Muscle of leg (tissue), 16 donors: ENCODE data around the gene NUS1. TPM values are rescaled to one million over a fixed set of nuclear protein-coding genes. Genes with fewer than 3 reads are reported as not detected.
"Not testable (repeated sequence)": the region's sequence is repeated elsewhere in the genome, so short reads cannot be mapped to it uniquely, and the experiment has no call there.

ENCODE experiments used
- DNase-seq: peaks from one replicate; pipeline ENCODE4 v3.0.0; 2013
- H3K27ac ChIP-seq: one replicate; pipeline ENCODE4 v1.5.1; 2013; ENCODE audit warnings: mild to moderate bottlenecking, low read length, control low read depth
- H3K27me3 ChIP-seq: one replicate; pipeline ENCODE4 v1.6.1; 2013; ENCODE audit warnings: low read length; ENCODE audit not compliant: control insufficient read depth, insufficient read depth
- H3K36me3 ChIP-seq: one replicate; pipeline ENCODE4 v1.6.1; 2013; ENCODE audit warnings: low read length; ENCODE audit not compliant: control insufficient read depth, insufficient read depth
- H3K4me1 ChIP-seq: one replicate; pipeline ENCODE4 v1.6.1; 2013; ENCODE audit warnings: low read length; ENCODE audit not compliant: control insufficient read depth, insufficient read depth
- H3K4me3 ChIP-seq: one replicate; pipeline ENCODE4 v1.5.1; 2013; ENCODE audit warnings: low read length, control low read depth
- H3K9me3 ChIP-seq: replicated peaks from 2 replicates; pipeline ENCODE4 v1.6.1; 2013; ENCODE audit warnings: low read depth, low read length; ENCODE audit not compliant: control insufficient read depth
- WGBS: methylation state at CpG from one replicate; pipeline ENCODE4 v1.1.5; 2013; ENCODE audit warnings: missing lambda C conversion rate; ENCODE audit not compliant: insufficient coverage; 5-methylcytosine and 5-hydroxymethylcytosine counted together
- long read RNA-seq, 11 donors: transcript quantifications; one replicate each; lab custom pipeline, GENCODE V29; 2026
- polyA plus RNA-seq, 8 donors: library from polyadenylated mRNA; unstranded; fragments of 120-200 nt; gene quantifications; one replicate each; pipeline versions ENCODE4 v1.2.1 to v1.2.3, GENCODE V29; 2013; ENCODE audit warnings: inconsistent platforms in 1 of 8, low replicate concordance in 1 of 8; ENCODE audit not compliant: insufficient read length in 8 of 8, insufficient read depth in 1 of 8
- total RNA-seq: library from RNA; stranded (reverse); fragments of 120-200 nt; gene quantifications from one replicate; pipeline ENCODE4 v1.2.4, GENCODE V29; 2013

Gene NUS1
- total RNA-seq (8.8 TPM), polyA plus RNA-seq (10 to 100 TPM; 15.7 to 28.0 (median 19.3) TPM)
- long read RNA-seq, donor 1, full-length matches to known transcripts: 5 of 5 reads
- long read RNA-seq, donor 1, partial matches to known transcripts: 0 of 5 reads
- long read RNA-seq, donor 1, other reads (novel, unspliced or antisense): 0 of 5 reads
- long read RNA-seq, donor 2: 0 reads
- long read RNA-seq, donor 3, full-length matches to known transcripts: 8 of 8 reads
- long read RNA-seq, donor 3, partial matches to known transcripts: 0 of 8 reads
- long read RNA-seq, donor 3, other reads (novel, unspliced or antisense): 0 of 8 reads
- long read RNA-seq, donor 4, full-length matches to known transcripts: 5 of 5 reads
- long read RNA-seq, donor 4, partial matches to known transcripts: 0 of 5 reads
- long read RNA-seq, donor 4, other reads (novel, unspliced or antisense): 0 of 5 reads
- long read RNA-seq, donor 5, full-length matches to known transcripts: 8 of 8 reads
- long read RNA-seq, donor 5, partial matches to known transcripts: 0 of 8 reads
- long read RNA-seq, donor 5, other reads (novel, unspliced or antisense): 0 of 8 reads
- long read RNA-seq, donor 6, full-length matches to known transcripts: 7 of 7 reads
- long read RNA-seq, donor 6, partial matches to known transcripts: 0 of 7 reads
- long read RNA-seq, donor 6, other reads (novel, unspliced or antisense): 0 of 7 reads
- long read RNA-seq, donor 7, full-length matches to known transcripts: 7 of 7 reads
- long read RNA-seq, donor 7, partial matches to known transcripts: 0 of 7 reads
- long read RNA-seq, donor 7, other reads (novel, unspliced or antisense): 0 of 7 reads
- long read RNA-seq, donor 8, full-length matches to known transcripts: 5 of 5 reads
- long read RNA-seq, donor 8, partial matches to known transcripts: 0 of 5 reads
- long read RNA-seq, donor 8, other reads (novel, unspliced or antisense): 0 of 5 reads
- long read RNA-seq, donor 9, full-length matches to known transcripts: 3 of 3 reads
- long read RNA-seq, donor 9, partial matches to known transcripts: 0 of 3 reads
- long read RNA-seq, donor 9, other reads (novel, unspliced or antisense): 0 of 3 reads
- long read RNA-seq, donor 10, full-length matches to known transcripts: 7 of 7 reads
- long read RNA-seq, donor 10, partial matches to known transcripts: 0 of 7 reads
- long read RNA-seq, donor 10, other reads (novel, unspliced or antisense): 0 of 7 reads
- long read RNA-seq, donor 11, full-length matches to known transcripts: 9 of 24 reads
- long read RNA-seq, donor 11, partial matches to known transcripts: 15 of 24 reads
- long read RNA-seq, donor 11, other reads (novel, unspliced or antisense): 0 of 24 reads

GRCh38 chr6:117674991-117675657 lies at the start of gene NUS1:
NUS1 (plus strand) TSS chr6:117675469; CDS start chr6:117675671, 202 bp downstream.
- Histone ChIP-seq H3K4me1 (peaks cover 3% of the 10 kb centered on the region), H3K9me3 (no peaks in the 10 kb centered on the region), H3K4me3 (peak within 1 kb of the TSS; percentile 70), H3K36me3 (no peaks in the 10 kb centered on the region), H3K27me3 (no peaks in the 10 kb centered on the region), H3K27ac (no peak within 1 kb of the TSS)
- DNase-seq: peak; percentile 99
- WGBS: under 1% methylated on average over 43 of the region's 53 CpGs

GRCh38 chr6:117627533-117627932 lies 47.7 kb upstream of the NUS1 start:
- H3K4me1 ChIP-seq: no peaks in the 10 kb centered on the region
- H3K4me3 ChIP-seq: no peak overlapping the region
- no peaks in the 10 kb centered on the region for H3K36me3 ChIP-seq
- H3K27ac ChIP-seq: no peak overlapping the region
- no peak for DNase-seq
- peaks cover 12% of the 10 kb centered on the region for H3K9me3 ChIP-seq
- H3K27me3 ChIP-seq: no peaks in the 10 kb centered on the region

GRCh38 chr6:117629119-117629660 lies 46.1 kb upstream of the NUS1 start:
- no CpG with 5 or more reads among the region's 1 CpG for WGBS
- DNase-seq: no peak
- H3K27ac ChIP-seq: no peak overlapping the region
- H3K4me1 ChIP-seq: no peaks in the 10 kb centered on the region
- H3K27me3 ChIP-seq: no peaks in the 10 kb centered on the region
- H3K9me3 ChIP-seq: peaks cover 6% of the 10 kb centered on the region
- no peak overlapping the region for H3K4me3 ChIP-seq
- H3K36me3 ChIP-seq: no peaks in the 10 kb centered on the region

- Histone ChIP-seq H3K4me1 (no peaks in the 10 kb centered on the region), H3K27me3 (no peaks in the 10 kb centered on the region), H3K27ac (no peak overlapping the region), H3K36me3 (no peaks in the 10 kb centered on the region), H3K4me3 (no peak overlapping the region), H3K9me3 (no peaks in the 10 kb centered on the region)
- WGBS: no CpG with 5 or more reads among the region's 1 CpG
- DNase-seq: no peak
These were observed 37.5 kb upstream of the NUS1 start for GRCh38 chr6:117637770-117638169.

GRCh38 chr6:117642976-117643375 lies 32.3 kb upstream of the NUS1 start:
- no peak overlapping the region for H3K4me3 ChIP-seq

GRCh38 chr6:117651984-117652383 lies 23.3 kb upstream of the NUS1 start:
- WGBS: 100% methylated on average over 2 of the region's 3 CpGs
- DNase-seq: not testable (repeated sequence)

More at GRCh38 chr6:117642976-117643375, 32.3 kb upstream of the NUS1 start:
- Histone ChIP-seq H3K36me3 (no peaks in the 10 kb centered on the region), H3K4me1 (no peaks in the 10 kb centered on the region), H3K27me3 (no peaks in the 10 kb centered on the region), H3K9me3 (no peaks in the 10 kb centered on the region), H3K27ac (no peak overlapping the region)
- WGBS: no CpG with 5 or more reads among the region's 2 CpGs
- no peak for DNase-seq

GRCh38 chr6:117653949-117654348 lies 21.3 kb upstream of the NUS1 start:
- Histone ChIP-seq H3K9me3 (no peaks in the 10 kb centered on the region), H3K4me3 (no peak overlapping the region), H3K27me3 (no peaks in the 10 kb centered on the region), H3K4me1 (no peaks in the 10 kb centered on the region), H3K27ac (no peak overlapping the region), H3K36me3 (no peaks in the 10 kb centered on the region)
- WGBS: no CpG with 5 or more reads among the region's 2 CpGs
- DNase-seq: no peak

More at GRCh38 chr6:117651984-117652383, 23.3 kb upstream of the NUS1 start:
- not testable (repeated sequence) for H3K27me3 ChIP-seq, H3K36me3 ChIP-seq, H3K27ac ChIP-seq, H3K4me3 ChIP-seq, H3K4me1 ChIP-seq, H3K9me3 ChIP-seq

GRCh38 chr6:117655380-117655779 lies 19.9 kb upstream of the NUS1 start:
- Histone ChIP-seq H3K4me1 (no peaks in the 10 kb centered on the region), H3K27ac (no peak overlapping the region), H3K27me3 (no peaks in the 10 kb centered on the region), H3K36me3 (no peaks in the 10 kb centered on the region), H3K9me3 (no peaks in the 10 kb centered on the region), H3K4me3 (no peak overlapping the region)
- no peak for DNase-seq
- no CpG with 5 or more reads among the region's 2 CpGs for WGBS

GRCh38 chr6:117666881-117667280 lies 8.4 kb upstream of the NUS1 start:
- Histone ChIP-seq H3K4me1 (no peaks in the 10 kb centered on the region), H3K27me3 (no peaks in the 10 kb centered on the region), H3K36me3 (no peaks in the 10 kb centered on the region), H3K9me3 (no peaks in the 10 kb centered on the region), H3K27ac (no peak overlapping the region), H3K4me3 (no peak overlapping the region)
- no peak for DNase-seq
- no CpG with 5 or more reads among the region's 1 CpG for WGBS
